GM23248 (cell line): Measurements from ENCODE around the gene NAA10. TPM values are rescaled to one million over a fixed set of nuclear protein-coding genes. Genes with fewer than 3 reads are reported as not detected.

Experiments
- DNase-seq: peaks from one replicate; pipeline ENCODE4 v3.0.0-alpha.2; 2015
- H2AFZ ChIP-seq: fragments of 200-600 bp; sonication (generic); 2 replicates; pipeline ENCODE4 v1.6.1; 2016; ENCODE audit warnings: antibody characterized with exemption
- H3F3A ChIP-seq: fragments of 200-600 bp; sonication (generic); 2 replicates; pipeline ENCODE4 v1.6.1; 2016; ENCODE audit warnings: mild to moderate bottlenecking, antibody characterized with exemption, mixed run types; ENCODE audit not compliant: insufficient read depth
- H3K27ac ChIP-seq: fragments of 200-600 bp; sonication (generic); 2 replicates; pipeline ENCODE4 v1.5.1; 2016; ENCODE audit warnings: mild to moderate bottlenecking
- H3K27me3 ChIP-seq: fragments of 200-600 bp; sonication (generic); replicated peaks from 2 replicates; pipeline ENCODE4 v1.6.1; 2016; ENCODE audit warnings: mild to moderate bottlenecking; ENCODE audit not compliant: insufficient read depth
- H3K36me3 ChIP-seq: fragments of 200-600 bp; sonication (generic); 2 replicates; pipeline ENCODE4 v1.6.1; 2016; ENCODE audit warnings: low read depth, mild to moderate bottlenecking
- H3K4me1 ChIP-seq: fragments of 200-600 bp; sonication (generic); 2 replicates; pipeline ENCODE4 v1.6.1; 2016; ENCODE audit warnings: mild to moderate bottlenecking; ENCODE audit not compliant: insufficient read depth
- H3K4me2 ChIP-seq: fragments of 200-600 bp; sonication (generic); one replicate; pipeline ENCODE4 v1.6.1; 2016; ENCODE audit warnings: mild to moderate bottlenecking; ENCODE audit not compliant: unreplicated experiment
- H3K4me3 ChIP-seq: fragments of 200-600 bp; sonication (generic); 2 replicates; pipeline ENCODE4 v1.5.1; 2016; ENCODE audit warnings: mild to moderate bottlenecking
- H3K79me2 ChIP-seq: fragments of 200-600 bp; sonication (generic); 2 replicates; pipeline ENCODE4 v1.6.1; 2016; ENCODE audit warnings: mild to moderate bottlenecking; ENCODE audit not compliant: insufficient read depth
- H3K9ac ChIP-seq: fragments of 200-600 bp; sonication (generic); 2 replicates; pipeline ENCODE4 v1.6.1; 2016; ENCODE audit warnings: mild to moderate bottlenecking
- H3K9me2 ChIP-seq: fragments of 200-600 bp; sonication (generic); 2 replicates; pipeline ENCODE4 v1.6.1; 2016; ENCODE audit warnings: mixed run types, mild to moderate bottlenecking, moderate library complexity; ENCODE audit not compliant: insufficient read depth
- H3K9me3 ChIP-seq: fragments of 200-600 bp; sonication (generic); one replicate; pipeline ENCODE4 v1.6.1; 2017; ENCODE audit warnings: low read depth
- H4K20me1 ChIP-seq: fragments of 200-600 bp; sonication (generic); 2 replicates; pipeline ENCODE4 v1.6.0; 2016; ENCODE audit not compliant: insufficient read depth
- EZH2 ChIP-seq: fragments of 200-600 bp; sonication (generic); IDR thresholded peaks from 2 replicates; pipeline ENCODE4 v1.6.1; 2018; ENCODE audit warnings: antibody characterized with exemption, mild to moderate bottlenecking; ENCODE audit not compliant: insufficient read depth, poor library complexity, severe bottlenecking
- EZH2phosphoT487 ChIP-seq: fragments of 200-600 bp; sonication (generic); IDR thresholded peaks from 2 replicates; pipeline ENCODE4 v1.6.1; 2018; ENCODE audit warnings: antibody characterized with exemption, moderate library complexity, mild to moderate bottlenecking, low read depth; ENCODE audit not compliant: insufficient read depth
- WGBS, 2 experiments: methylation state at CpG; one replicate each; pipeline ENCODE4 v1.1.6; 2015 to 2017; ENCODE audit warnings: low lambda C conversion rate in 2 of 2, low coverage in 1 of 2; ENCODE audit errors: missing lambda C conversion rate in 2 of 2; 5-methylcytosine and 5-hydroxymethylcytosine counted together
- in situ Hi-C: fragments of 300-500 bp; cut with MboI; formaldehyde crosslinking; loops from 2 replicates; pipeline ENCODE4 v1.15.0; 2020
- polyA plus RNA-seq: library from polyadenylated mRNA; unstranded; fragments of >200 nt; fragmentation: Nextera tagmentation; extraction: Ambion mirVana; gene quantifications from 2 replicates; pipeline ENCODE4 v1.2.1, GENCODE V29; 2016
- total RNA-seq: library from RNA; depleted of rRNA; stranded (reverse); fragments of >200 nt; shearing (Covaris generic); gene quantifications from 2 replicates; pipeline ENCODE4 v1.2.3, GENCODE V29; 2014

The NAA10 gene
- total and polyA plus RNA-seq, 2 experiments from 2014 or later: 154 to 166 TPM

- no peaks in the 10 kb centered on the region for H3K36me3 ChIP-seq
- in situ Hi-C loops: no loop called here
- no peaks in the 10 kb centered on the region for H3K9me2 ChIP-seq
- H3F3A ChIP-seq: no peaks in the 10 kb centered on the region
- H2AFZ ChIP-seq: no peak overlapping the region
- no peak overlapping the region for H3K9ac ChIP-seq
- H3K79me2 ChIP-seq: no peaks in the 10 kb centered on the region
- H3K27ac ChIP-seq: no peak overlapping the region
- TF ChIP-seq EZH2phosphoT487 (no peak), EZH2 (no peak)
- H4K20me1 ChIP-seq: no peaks in the 10 kb centered on the region
- H3K4me1 ChIP-seq: no peaks in the 10 kb centered on the region
- WGBS, 2 experiments: 51 to 54% methylated on average over 7 to 13 of the region's 27 CpGs
- H3K4me2 ChIP-seq: no peak overlapping the region
- DNase-seq: no peak
- no peaks in the 10 kb centered on the region for H3K9me3 ChIP-seq
- H3K27me3 ChIP-seq: no peaks in the 10 kb centered on the region
- H3K4me3 ChIP-seq: no peak overlapping the region
These were observed 28.5 kb downstream of the NAA10 start for GRCh38 chrX:153906126-153906917.

GRCh38 chrX:153905481-153906095 is 29.2 kb downstream of the NAA10 start:
- Histone ChIP-seq H2AFZ (no peak overlapping the region), H3K27me3 (no peaks in the 10 kb centered on the region), H3K9ac (no peak overlapping the region), H3K4me2 (no peak overlapping the region), H3K79me2 (no peaks in the 10 kb centered on the region), H3K9me2 (no peaks in the 10 kb centered on the region), H3K9me3 (no peaks in the 10 kb centered on the region), H3F3A (no peaks in the 10 kb centered on the region), H4K20me1 (no peaks in the 10 kb centered on the region), H3K36me3 (no peaks in the 10 kb centered on the region), H3K27ac (no peak overlapping the region), H3K4me3 (no peak overlapping the region), H3K4me1 (0 out of 2 replicates have a peak, but pooled peaks cover under 1% of the 10 kb centered on the region)
- WGBS, 2 experiments: 88 to 91% methylated on average over 10 to 30 of the region's 32 CpGs
- DNase-seq: no peak
- no peak for TF ChIP-seq EZH2phosphoT487
- TF ChIP-seq EZH2: no peak
- in situ Hi-C loops: no loop called here

DNA sequence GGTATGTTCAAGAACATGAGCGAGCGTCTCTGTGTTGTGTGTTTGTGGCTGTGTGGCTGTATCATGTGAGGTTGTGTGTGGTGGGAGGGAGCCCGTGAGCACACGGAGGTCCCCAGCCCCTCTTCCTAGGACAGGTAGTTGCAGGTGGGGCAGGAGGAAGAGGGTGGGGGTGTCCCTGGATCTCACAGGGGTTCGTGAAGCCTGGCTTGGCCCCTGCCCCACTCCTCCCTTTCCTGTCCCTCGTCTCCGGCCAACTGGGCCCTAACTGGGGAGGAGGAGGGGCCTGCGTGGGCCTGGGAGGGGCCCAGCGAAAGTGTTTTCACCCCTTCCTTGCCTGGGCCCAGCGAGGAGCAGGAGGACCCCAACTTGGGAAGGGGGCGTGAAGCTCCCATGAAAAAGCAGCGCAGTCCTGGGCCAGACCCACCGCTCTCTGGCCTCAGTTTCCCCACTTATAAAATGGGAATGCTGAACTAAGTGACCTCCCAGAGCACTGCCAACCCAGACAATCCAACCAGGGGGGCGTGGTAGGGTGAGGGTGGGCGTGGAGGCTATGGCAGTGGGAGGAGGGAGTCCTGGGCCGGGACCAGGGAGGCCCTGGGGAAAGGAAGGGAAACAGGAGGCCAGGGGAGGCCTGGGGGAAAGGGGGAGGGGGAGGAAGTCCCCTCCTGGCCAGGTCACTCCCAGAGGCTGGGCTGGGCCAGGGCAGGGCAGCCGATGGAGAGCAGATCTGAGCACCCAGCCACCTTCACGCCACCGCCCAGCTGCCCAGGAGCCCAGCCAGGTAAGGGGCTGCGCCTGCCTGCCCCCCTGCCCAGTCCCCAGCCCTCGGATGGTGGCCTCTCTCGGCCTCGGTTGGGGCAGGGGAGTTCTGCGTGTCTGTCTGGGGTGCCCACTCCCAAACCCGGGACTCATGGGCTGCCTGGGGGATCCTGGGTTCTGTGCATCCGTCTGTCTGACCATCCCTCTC is 30.6 kb downstream of the NAA10 start, which contains the start of gene AVPR2:
Gene AVPR2, plus strand, starts transcription at position 683 of the 967 bp plus-strand sequence. CDS start 473 bp downstream, outside the sequence.
- Histone ChIP-seq H3K4me1 (0 out of 2 replicates have a peak, but pooled peaks cover 3% of the 10 kb centered on the region), H3K9me3 (no peaks in the 10 kb centered on the region), H4K20me1 (no peaks in the 10 kb centered on the region), H3K27ac (no peak within 1 kb of the TSS), H3K36me3 (no peaks in the 10 kb centered on the region), H3K4me3 (no peak within 1 kb of the TSS), H3K27me3 (no peaks in the 10 kb centered on the region), H3K79me2 (no peaks in the 10 kb centered on the region), H2AFZ (no peak within 1 kb of the TSS), H3K9me2 (no peaks in the 10 kb centered on the region), H3K4me2 (no peak within 1 kb of the TSS), H3F3A (no peaks in the 10 kb centered on the region), H3K9ac (no peak within 1 kb of the TSS)
- TF ChIP-seq EZH2phosphoT487 (no peak), EZH2 (no peak)
- no peak for DNase-seq
- 40 to 43% methylated on average over 4 to 11 of the region's 26 CpGs for WGBS, 2 experiments
- in situ Hi-C loops: no loop called here

- no peak for DNase-seq
- no peaks in the 10 kb centered on the region for H4K20me1 ChIP-seq
- no peak overlapping the region for H3K27ac ChIP-seq
- H3K79me2 ChIP-seq: no peaks in the 10 kb centered on the region
- H2AFZ ChIP-seq: no peak overlapping the region
- H3K9me2 ChIP-seq: no peaks in the 10 kb centered on the region
- 48 to 71% methylated on average over 11 to 18 of the region's 18 CpGs for WGBS, 2 experiments
- in situ Hi-C loops: no loop called here
- no peak overlapping the region for H3K9ac ChIP-seq
- TF ChIP-seq EZH2 (no peak), EZH2phosphoT487 (no peak)
- no peaks in the 10 kb centered on the region for H3K27me3 ChIP-seq
- no peak overlapping the region for H3K4me2 ChIP-seq
- no peaks in the 10 kb centered on the region for H3F3A ChIP-seq
- no peaks in the 10 kb centered on the region for H3K36me3 ChIP-seq
- no peak overlapping the region for H3K4me3 ChIP-seq
- 0 out of 2 replicates have a peak, but pooled peaks cover 3% of the 10 kb centered on the region for H3K4me1 ChIP-seq
- no peaks in the 10 kb centered on the region for H3K9me3 ChIP-seq
These were observed 31.4 kb downstream of the NAA10 start for GRCh38 chrX:153903238-153903980.
